ENCODE data around the gene PHLPP2. TPM values are rescaled to one million over a fixed set of nuclear protein-coding genes. Genes with fewer than 3 reads are reported as not detected.
"Not testable (repeated sequence)": the region's sequence is repeated elsewhere in the genome, so short reads cannot be mapped to it uniquely, and the experiment has no call there.

PHLPP2 gene
- polyA plus RNA-seq, 3 donors from 2014 or later, result 0.30 to 3.0 (median 0.80) TPM

DNA sequence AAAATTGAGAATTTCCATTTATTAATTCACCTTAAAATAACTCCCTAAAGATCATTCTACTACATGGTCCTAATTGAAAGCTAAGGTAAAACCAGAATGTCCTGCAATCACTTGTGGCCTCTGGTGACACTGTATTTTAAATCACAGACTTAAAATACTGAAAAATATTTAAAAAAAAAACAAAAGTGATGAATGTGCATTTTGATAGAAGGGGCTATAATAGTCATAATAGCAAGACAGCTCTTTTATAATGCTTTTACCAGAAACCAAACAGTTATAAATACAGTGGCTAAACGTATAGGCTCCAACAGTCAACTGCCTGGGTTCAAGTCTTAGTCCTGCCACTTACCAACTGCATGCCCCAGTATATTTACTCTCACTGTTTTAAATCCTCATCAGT lies 21.2 kb downstream of the PHLPP2 start:
- no peak overlapping the region for H3K4me3 Mint-ChIP-seq
- H3K4me1 Mint-ChIP-seq, result peaks cover 0 to 4% of the 10 kb centered on the region in 2 donors
- H3K27me3 Mint-ChIP-seq (ENCODE audit: low read depth in 3 of 3), result no peaks in the 10 kb centered on the region
- H3K36me3 Mint-ChIP-seq, result peaks cover 0 to 11% (median 5%) of the 10 kb centered on the region in 3 donors
- no peak overlapping the region for H3K27ac Mint-ChIP-seq
- H3K9me3 Mint-ChIP-seq, result no peaks in the 10 kb centered on the region
- no peak for DNase-seq

DNA sequence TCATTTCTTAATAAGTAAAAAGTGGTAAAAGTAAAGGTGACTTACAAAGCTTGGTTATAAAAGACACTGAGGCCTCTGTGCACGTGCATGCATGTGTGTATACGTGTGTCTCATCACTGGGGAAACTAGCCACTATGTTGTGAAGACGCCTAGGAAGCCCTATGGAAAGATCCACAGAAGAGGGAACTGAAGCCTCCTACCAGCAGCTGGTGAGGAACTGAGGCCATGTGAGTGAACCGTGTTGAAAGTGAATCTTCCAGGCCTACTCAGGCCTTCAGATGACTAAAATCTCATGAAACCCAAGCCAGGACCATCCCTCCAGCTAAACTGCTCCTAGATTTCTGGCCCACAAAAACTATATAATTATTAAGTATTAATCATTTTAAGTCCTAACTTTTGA lies 23.7 kb downstream of the PHLPP2 start:
- H3K36me3 Mint-ChIP-seq, result peaks cover 0 to 11% (median 5%) of the 10 kb centered on the region in 3 donors
- no peak for DNase-seq
- H3K4me1 Mint-ChIP-seq, result peaks cover 0 to 2% of the 10 kb centered on the region in 2 donors
- H3K9me3 Mint-ChIP-seq, result no peaks in the 10 kb centered on the region
- no peaks in the 10 kb centered on the region for H3K27me3 Mint-ChIP-seq (ENCODE audit: low read depth in 3 of 3)
- H3K27ac Mint-ChIP-seq, result no peak overlapping the region
- H3K4me3 Mint-ChIP-seq, result no peak overlapping the region

DNA sequence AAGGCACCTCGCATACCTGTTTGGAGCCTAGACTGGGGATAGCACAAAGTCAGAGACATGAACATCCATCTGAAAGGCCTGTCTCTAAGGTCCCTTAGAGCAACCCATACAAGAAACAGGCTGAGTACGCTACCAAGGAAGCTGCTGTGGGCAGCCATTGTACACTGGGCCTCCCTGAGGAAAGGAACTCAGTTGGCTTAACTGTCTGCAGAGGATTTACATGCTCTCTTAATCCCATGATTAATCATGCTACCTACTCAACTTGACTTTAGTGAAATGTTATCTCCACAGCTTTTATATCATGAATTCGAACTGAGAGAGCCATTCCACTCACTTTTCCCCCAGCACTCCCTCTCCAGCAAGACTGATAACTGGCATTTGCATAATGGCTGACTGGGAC lies 26.0 kb downstream of the PHLPP2 start:
- Mint-ChIP-seq H3K36me3 (peaks cover 0 to 11% (median 5%) of the 10 kb centered on the region in 3 donors), H3K9me3 (no peaks in the 10 kb centered on the region), H3K4me3 (no peak overlapping the region), H3K27me3 (ENCODE audit: low read depth in 3 of 3) (no peaks in the 10 kb centered on the region), H3K27ac (no peak overlapping the region), H3K4me1 (no peaks in the 10 kb centered on the region)
- DNase-seq, result no peak

DNA sequence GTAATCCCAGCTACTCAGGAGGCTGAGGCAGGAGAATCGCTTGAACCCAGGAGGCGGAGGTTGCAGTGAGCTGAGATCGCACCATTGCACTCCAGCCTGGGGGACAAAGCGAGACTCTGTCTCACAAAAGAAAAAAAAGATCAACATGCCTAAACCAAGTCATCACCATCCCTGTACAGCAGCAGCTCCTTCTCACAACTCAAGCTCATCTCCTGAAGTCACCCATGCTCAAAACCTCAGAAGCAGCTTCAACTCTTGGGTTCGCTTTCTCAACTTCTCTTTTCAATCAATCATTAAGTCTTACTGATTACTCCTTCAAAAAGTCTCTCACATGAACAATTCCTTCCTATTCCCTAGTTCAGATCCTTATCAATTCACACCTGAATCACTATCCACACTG lies 31.3 kb downstream of the PHLPP2 start:
- Mint-ChIP-seq H3K27me3 (ENCODE audit: low read depth in 3 of 3) (peaks cover 0 to 2% (median 0%) of the 10 kb centered on the region in 3 donors), H3K27ac (no peak overlapping the region), H3K36me3 (peaks cover 10 to 20% (median 16%) of the 10 kb centered on the region in 3 donors), H3K4me3 (no peak overlapping the region), H3K9me3 (no peaks in the 10 kb centered on the region), H3K4me1 (no peaks in the 10 kb centered on the region)
- no peak for DNase-seq

DNA sequence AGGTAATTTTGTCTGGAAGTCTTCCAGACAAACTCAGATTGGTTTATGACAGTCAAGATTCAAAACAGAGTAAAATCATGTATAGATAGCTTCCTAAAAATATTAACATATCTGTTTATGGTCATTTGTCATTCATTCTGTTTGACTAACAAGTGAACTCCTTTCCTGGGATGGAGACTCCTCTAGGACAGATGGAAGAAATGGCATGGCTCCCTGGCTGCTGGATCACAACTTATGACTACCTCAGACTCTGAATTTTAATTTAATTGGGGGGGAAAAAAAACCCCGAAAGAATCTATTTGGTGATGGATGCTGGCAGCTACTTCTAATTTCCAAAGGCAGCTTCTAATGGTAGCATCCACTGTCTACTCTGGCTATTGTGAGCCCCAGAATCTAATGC lies 34.6 kb downstream of the PHLPP2 start:
- no peak for DNase-seq
- Mint-ChIP-seq H3K36me3 (peaks cover 19 to 20% (median 19%) of the 10 kb centered on the region in 3 donors), H3K27ac (no peak overlapping the region), H3K27me3 (ENCODE audit: low read depth in 3 of 3) (peaks cover 0 to 2% (median 0%) of the 10 kb centered on the region in 3 donors), H3K4me3 (no peak overlapping the region), H3K4me1 (no peaks in the 10 kb centered on the region), H3K9me3 (no peaks in the 10 kb centered on the region)

DNA sequence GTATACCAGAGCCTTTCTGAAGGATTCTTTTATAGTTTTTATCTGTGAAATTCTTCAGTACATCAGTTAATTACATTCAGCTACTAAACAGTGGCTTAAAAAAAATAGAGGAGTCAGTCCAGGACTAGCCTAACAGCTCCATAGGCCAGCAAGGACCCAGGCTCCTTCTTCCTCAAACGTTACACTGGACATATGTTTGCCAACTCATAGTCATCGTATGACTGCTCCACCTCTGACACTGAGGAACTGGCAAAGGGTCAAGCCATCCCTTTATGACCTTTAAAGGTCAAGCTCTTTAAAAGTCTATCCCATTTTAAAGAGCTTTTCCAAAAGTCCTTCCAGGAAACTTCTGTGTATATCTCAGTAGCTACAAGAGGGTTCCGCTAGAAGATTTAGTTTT lies 36.6 kb downstream of the PHLPP2 start:
- Mint-ChIP-seq H3K27ac (no peak overlapping the region), H3K27me3 (ENCODE audit: low read depth in 3 of 3) (no peaks in the 10 kb centered on the region), H3K4me1 (no peaks in the 10 kb centered on the region), H3K36me3 (peaks cover 28 to 32% (median 30%) of the 10 kb centered on the region in 3 donors), H3K9me3 (peaks cover 0 to 2% (median 0%) of the 10 kb centered on the region in 6 donors), H3K4me3 (no peak overlapping the region)
- no peak for DNase-seq

DNA sequence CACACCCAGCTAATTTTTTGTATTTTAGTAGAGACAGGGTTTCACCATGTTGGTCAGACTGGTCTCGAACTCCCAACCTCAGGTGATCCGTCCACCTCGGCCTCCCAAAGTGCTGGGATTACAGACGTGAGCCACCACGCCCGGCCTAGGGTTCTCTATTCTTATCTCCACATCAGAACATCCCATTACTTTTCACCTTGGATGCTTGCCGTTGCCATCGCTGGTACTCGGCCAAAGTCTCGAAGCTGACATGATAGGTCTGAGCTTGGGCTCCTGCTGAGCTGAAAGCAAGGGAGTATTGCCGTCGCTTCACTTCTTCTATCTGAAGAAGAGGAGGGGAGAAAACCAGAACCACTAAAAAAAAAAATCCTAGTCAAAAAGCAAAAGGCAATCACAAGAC lies 40.2 kb downstream of the PHLPP2 start:
- DNase-seq; H3K4me3 Mint-ChIP-seq; H3K9me3 Mint-ChIP-seq; H3K27me3 Mint-ChIP-seq (ENCODE audit: low read depth in 3 of 3); H3K4me1 Mint-ChIP-seq; H3K27ac Mint-ChIP-seq: not testable (repeated sequence)
- peaks cover 26 to 45% (median 33%) of the 10 kb centered on the region in 3 donors for H3K36me3 Mint-ChIP-seq

DNA sequence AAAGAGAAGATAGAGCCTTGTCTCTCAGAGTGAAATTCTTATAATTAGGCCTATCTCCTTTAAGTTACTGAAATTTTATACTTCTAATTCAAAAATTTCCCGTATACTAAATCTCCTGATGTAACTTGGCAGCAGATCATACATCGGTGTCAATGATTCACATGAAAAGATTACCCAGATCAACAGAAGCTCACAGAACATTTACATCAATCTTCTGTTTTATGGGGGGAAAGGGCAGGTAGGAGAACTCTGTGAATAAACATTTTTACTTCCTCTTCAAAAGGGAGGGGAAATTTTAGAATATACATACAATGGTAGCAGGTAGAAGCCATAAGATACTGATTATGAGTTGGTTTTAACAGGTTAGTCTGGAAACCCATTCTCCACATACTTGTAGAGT lies 43.1 kb downstream of the PHLPP2 start:
- DNase-seq, result no peak
- no peak overlapping the region for H3K4me3 Mint-ChIP-seq
- no peaks in the 10 kb centered on the region for H3K4me1 Mint-ChIP-seq
- peaks cover 22 to 38% (median 38%) of the 10 kb centered on the region in 3 donors for H3K36me3 Mint-ChIP-seq
- H3K27ac Mint-ChIP-seq, result no peak overlapping the region
- peaks cover 0 to 2% (median 0%) of the 10 kb centered on the region in 6 donors for H3K9me3 Mint-ChIP-seq
- H3K27me3 Mint-ChIP-seq (ENCODE audit: low read depth in 3 of 3), result no peaks in the 10 kb centered on the region

DNA sequence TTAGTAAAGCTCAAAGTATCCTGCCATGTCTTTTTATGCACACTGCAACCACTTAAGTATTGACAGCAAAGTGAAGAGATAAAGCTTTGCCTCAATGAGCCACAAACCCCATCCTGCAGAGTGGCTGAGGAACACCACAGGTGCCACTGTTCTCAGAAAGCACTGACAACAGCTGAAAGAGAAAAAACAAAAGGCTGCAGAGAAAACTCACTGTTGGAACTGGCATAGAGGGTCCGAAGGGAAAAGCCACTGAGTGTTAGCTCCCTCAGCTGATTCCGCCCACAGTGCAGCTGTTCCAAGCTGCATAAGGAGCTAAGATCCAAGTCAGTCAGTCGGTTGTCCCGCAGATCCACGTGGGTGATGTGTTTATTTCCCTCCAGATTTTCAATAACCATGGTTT lies 48.3 kb downstream of the PHLPP2 start:
- H3K4me1 Mint-ChIP-seq, result no peaks in the 10 kb centered on the region
- no peak overlapping the region for H3K27ac Mint-ChIP-seq
- H3K9me3 Mint-ChIP-seq, result no peaks in the 10 kb centered on the region
- H3K4me3 Mint-ChIP-seq, result no peak overlapping the region
- H3K36me3 Mint-ChIP-seq, result peaks cover 14 to 52% (median 39%) of the 10 kb centered on the region in 3 donors
- no peaks in the 10 kb centered on the region for H3K27me3 Mint-ChIP-seq (ENCODE audit: low read depth in 3 of 3)
- no peak for DNase-seq

DNA sequence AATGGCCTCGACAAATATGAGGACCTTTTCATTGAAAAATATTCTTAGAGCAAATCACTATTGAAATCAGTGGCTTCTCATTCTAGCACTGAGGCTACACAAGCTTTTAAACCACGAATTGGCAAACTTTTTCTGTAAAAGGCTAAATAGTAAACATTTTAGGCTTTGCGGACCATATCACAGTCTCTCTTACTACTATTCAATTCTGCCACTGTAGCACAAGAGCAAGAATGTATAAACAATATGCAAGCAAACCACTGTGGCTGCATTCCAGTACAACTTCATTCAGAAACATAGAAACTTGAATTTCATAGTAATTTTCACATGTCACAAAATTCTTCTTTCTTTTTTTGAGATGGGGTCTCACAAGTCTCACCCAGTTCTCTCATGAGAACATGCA lies 49.1 kb downstream of the PHLPP2 start:
- no peaks in the 10 kb centered on the region for H3K4me1 Mint-ChIP-seq
- no peak for DNase-seq
- H3K27ac Mint-ChIP-seq, result no peak overlapping the region
- no peaks in the 10 kb centered on the region for H3K27me3 Mint-ChIP-seq (ENCODE audit: low read depth in 3 of 3)
- no peaks in the 10 kb centered on the region for H3K9me3 Mint-ChIP-seq
- no peak overlapping the region for H3K4me3 Mint-ChIP-seq
- peaks cover 14 to 56% (median 36%) of the 10 kb centered on the region in 3 donors for H3K36me3 Mint-ChIP-seq

DNA sequence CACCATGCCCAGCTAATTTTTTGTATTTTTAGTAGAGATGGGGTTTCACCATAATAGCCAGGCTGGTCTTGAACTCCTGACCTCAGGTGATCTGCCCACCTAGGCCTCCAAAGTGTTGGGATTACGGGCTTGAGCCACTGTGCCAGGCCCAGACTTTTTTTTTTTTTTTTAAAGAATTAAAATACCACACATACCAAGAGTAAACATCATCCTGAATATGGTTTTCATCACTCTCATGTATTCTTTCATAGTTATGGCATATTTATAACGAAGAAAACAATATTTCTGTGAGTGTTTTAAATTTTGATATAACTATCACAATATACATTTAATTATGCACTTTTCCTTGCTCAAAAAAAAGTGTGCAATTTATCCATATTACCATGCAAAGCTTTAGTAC lies 50.3 kb downstream of the PHLPP2 start:
- Mint-ChIP-seq H3K4me1 (no peaks in the 10 kb centered on the region), H3K4me3 (no peak overlapping the region), H3K27me3 (ENCODE audit: low read depth in 3 of 3) (no peaks in the 10 kb centered on the region), H3K27ac (no peak overlapping the region), H3K36me3 (peaks cover 24 to 59% (median 38%) of the 10 kb centered on the region in 3 donors), H3K9me3 (no peaks in the 10 kb centered on the region)
- DNase-seq, result no peak

DNA sequence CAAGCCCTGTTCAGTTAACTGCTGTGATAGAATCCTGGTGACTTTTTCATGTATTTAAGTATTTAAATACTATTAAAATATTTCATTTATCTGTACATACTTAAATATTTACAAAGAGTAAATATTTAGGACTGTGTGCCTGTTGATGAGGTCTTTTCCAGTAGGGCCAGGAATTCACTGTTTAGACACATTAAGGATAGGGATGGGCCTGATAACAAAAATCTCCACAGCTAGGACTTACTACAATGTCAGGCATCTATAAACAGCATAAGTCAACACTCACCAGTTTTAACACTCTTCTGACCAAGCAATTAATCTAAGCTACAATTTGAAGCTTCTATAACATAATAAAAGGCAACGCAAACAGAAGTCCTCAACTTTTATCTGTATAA lies 50.9 kb downstream of the PHLPP2 start:
- Mint-ChIP-seq H3K27ac (no peak overlapping the region), H3K4me1 (no peaks in the 10 kb centered on the region), H3K9me3 (no peaks in the 10 kb centered on the region), H3K27me3 (ENCODE audit: low read depth in 3 of 3) (no peaks in the 10 kb centered on the region), H3K36me3 (peaks cover 22 to 63% (median 35%) of the 10 kb centered on the region in 3 donors), H3K4me3 (no peak overlapping the region)
- DNase-seq, result no peak

DNA sequence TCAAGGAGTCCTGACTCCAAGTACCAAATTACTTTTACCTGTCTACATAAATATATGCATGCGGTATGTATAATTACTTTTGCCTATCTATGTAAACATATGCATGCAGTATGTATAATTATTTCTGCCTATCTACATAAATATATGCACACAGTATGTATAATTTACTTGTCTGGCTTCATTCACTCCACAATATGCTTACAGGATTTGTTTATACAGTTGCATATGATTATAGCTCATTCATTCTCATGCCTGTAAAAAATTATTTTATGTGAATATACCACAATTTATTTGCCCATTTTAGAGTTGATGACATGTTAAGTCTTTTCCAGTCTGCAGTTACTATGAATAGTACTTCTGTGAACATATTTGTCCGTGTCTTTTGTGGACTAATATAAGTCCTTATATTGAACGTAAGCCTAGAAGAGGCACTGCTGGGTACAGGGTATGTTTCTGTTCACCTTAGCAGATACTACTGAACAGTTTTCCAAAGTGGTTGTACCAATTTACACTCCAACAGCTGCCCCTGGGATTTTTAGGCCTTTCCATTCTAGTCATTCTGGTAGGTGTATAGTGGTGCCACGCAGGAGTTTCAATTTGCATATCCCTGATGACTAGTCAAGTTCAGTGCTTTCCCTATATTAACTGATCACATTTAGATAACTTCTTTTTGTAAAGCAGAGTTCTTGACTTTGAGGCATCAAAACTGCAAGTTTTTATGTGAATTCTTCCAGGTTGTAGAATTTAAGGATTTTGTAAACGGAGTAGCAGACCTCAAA lies 51.5 kb downstream of the PHLPP2 start:
- no peak for DNase-seq
- Mint-ChIP-seq H3K9me3 (no peaks in the 10 kb centered on the region), H3K27me3 (ENCODE audit: low read depth in 3 of 3) (no peaks in the 10 kb centered on the region), H3K4me3 (no peak overlapping the region), H3K27ac (no peak overlapping the region), H3K4me1 (no peaks in the 10 kb centered on the region), H3K36me3 (peaks cover 22 to 62% (median 35%) of the 10 kb centered on the region in 3 donors)

DNA sequence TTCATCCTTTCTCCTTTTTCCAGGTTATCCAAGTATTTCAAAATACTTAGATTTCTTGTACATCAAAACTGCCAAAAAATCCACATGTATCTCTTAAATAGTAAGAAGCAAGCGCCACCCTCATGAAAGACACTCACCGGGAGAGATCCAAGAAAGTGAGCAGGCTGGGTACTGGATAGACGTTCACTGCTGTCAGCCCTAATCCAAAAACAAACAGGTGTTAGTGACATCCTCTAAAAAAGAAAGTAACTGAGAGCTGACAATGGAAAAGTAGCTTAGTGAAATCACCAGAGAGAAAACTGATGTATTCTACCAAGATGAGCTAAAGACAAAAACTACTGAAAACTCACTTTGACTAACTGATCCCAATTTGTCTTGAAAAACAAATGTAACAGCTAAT lies 52.4 kb downstream of the PHLPP2 start:
- Mint-ChIP-seq H3K36me3 (peaks cover 22 to 67% (median 41%) of the 10 kb centered on the region in 3 donors), H3K27ac (no peak overlapping the region), H3K27me3 (ENCODE audit: low read depth in 3 of 3) (no peaks in the 10 kb centered on the region), H3K4me3 (no peak overlapping the region), H3K4me1 (no peaks in the 10 kb centered on the region), H3K9me3 (no peaks in the 10 kb centered on the region)
- DNase-seq, result no peak

DNA sequence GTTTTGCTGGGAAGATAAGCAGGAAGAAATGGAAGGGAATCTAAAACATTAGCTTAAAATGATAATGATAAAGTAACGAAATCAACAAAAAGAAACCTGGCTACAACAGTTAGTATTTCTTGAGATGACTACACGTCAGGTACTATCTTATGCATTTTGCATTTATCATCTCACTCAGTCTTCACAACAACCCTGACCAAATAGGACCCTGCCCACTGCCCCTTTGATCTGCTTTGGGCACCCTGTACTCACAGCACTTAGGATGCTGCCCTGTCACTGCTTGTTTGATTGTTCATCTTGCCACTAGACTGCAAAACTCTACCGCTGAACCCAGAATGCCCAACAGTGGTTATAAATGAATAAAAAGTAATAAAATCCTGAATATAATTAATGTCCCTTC lies 53.3 kb downstream of the PHLPP2 start:
- DNase-seq, result no peak
- no peaks in the 10 kb centered on the region for H3K9me3 Mint-ChIP-seq
- no peak overlapping the region for H3K27ac Mint-ChIP-seq
- no peaks in the 10 kb centered on the region for H3K27me3 Mint-ChIP-seq (ENCODE audit: low read depth in 3 of 3)
- H3K4me1 Mint-ChIP-seq, result no peaks in the 10 kb centered on the region
- H3K36me3 Mint-ChIP-seq, result peaks cover 20 to 70% (median 45%) of the 10 kb centered on the region in 3 donors
- H3K4me3 Mint-ChIP-seq, result no peak overlapping the region
